Transverse colon (tissue), 4 donors: Measurements from ENCODE around the gene NXPH1.

Experiments
- CTCF ChIP-seq, 5 experiments: fragments of 200-600 bp in 3 of 5; fragments of 450-650 bp in 2 of 5; sonication (generic) in 3 of 5; IDR thresholded peaks; 1 replicate in 2 of 5; 2 replicates in 3 of 5; pipeline ENCODE4 v1.5.1; 2016 to 2017; ENCODE audit warnings: antibody characterized with exemption in 5 of 5, inconsistent platforms in 3 of 5, mild to moderate bottlenecking in 2 of 5, moderate library complexity in 1 of 5
- EP300 ChIP-seq: sonication (generic); formaldehyde crosslinking; IDR thresholded peaks from one replicate; pipeline ENCODE4 v1.6.1; 2017; ENCODE audit warnings: antibody characterized with exemption, low read depth
- POLR2A ChIP-seq: fragments of 450-650 bp; IDR thresholded peaks from one replicate; pipeline ENCODE4 v1.6.1; 2016; ENCODE audit warnings: antibody characterized with exemption, mild to moderate bottlenecking, moderate library complexity
- POLR2AphosphoS5 ChIP-seq, 3 donors: sonication (generic); formaldehyde crosslinking; IDR thresholded peaks; one replicate each; pipeline ENCODE4 v1.6.1; 2016; ENCODE audit warnings: antibody characterized with exemption in 3 of 3

DNA sequence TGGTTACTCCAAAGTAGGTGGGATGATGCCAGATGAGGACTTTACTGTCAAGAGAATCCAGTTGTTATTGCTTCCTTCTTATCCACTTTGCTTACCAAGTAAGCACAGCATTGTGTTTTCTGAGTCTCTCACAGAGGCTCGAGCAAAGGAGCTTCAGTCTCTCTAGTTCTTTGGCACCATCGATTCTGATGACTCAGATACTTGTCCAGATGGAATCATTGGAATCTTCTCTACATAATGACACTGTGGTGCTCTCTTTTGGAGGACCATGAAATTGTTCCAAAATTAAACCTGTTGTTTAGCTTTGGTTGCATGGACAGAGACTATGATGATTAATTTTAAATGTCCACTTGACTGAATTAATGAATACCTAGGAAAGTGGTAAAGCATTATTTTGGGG lies 132.6 kb downstream of the NXPH1 start:
- TF ChIP-seq EP300 (no peak), CTCF (IDR thresholded peaks at IDR 0.05) (no peak), POLR2A (no peak), POLR2AphosphoS5 (IDR thresholded peaks at IDR 0.05) (no peak)
